DND-41 (cell line): ENCODE results near the gene AHNAK.

Source experiments
- CTCF ChIP-seq: IDR thresholded peaks from 2 replicates; pipeline ENCODE4 v1.5.1; 2012; ENCODE audit warnings: borderline replicate concordance, low read length, moderate library complexity, mild to moderate bottlenecking; ENCODE audit not compliant: poor library complexity, severe bottlenecking; ENCODE audit errors: extremely low read depth
- EZH2 ChIP-seq: IDR thresholded peaks from 3 replicates; pipeline ENCODE4 v1.6.1; 2012; ENCODE audit warnings: borderline replicate concordance, low read depth, mild to moderate bottlenecking, moderate library complexity, low read length, inconsistent platforms; ENCODE audit not compliant: severe bottlenecking

- TF ChIP-seq CTCF = no peak
- TF ChIP-seq EZH2 = no peak
Observed at GRCh38 chr11:62432695-62433094, 113.9 kb downstream of the AHNAK start.
